Cardiac muscle cell (in vitro differentiated cells and primary cell): Measurements from ENCODE around the gene CD40LG. TPM values are rescaled to one million over a fixed set of nuclear protein-coding genes. Genes with fewer than 3 reads are reported as not detected.

Experiments used
- DNase-seq, 2 donors: peaks; one replicate each; pipeline versions ENCODE4 v3.0.0 to v3.0.0-alpha.2; 2010 to 2017; ENCODE audit warnings: low read depth in 1 of 2, low spot score in 1 of 2
- H3K27ac ChIP-seq: fragments of 200-600 bp; sonication (generic); 2 replicates; pipeline ENCODE4 v1.5.1; 2016
- H3K27me3 ChIP-seq: fragments of 200-600 bp; sonication (generic); 2 replicates; pipeline ENCODE4 v1.6.0; 2016; ENCODE audit warnings: control low read depth
- H3K36me3 ChIP-seq: fragments of 200-600 bp; sonication (generic); 2 replicates; pipeline ENCODE4 v1.5.1; 2016; ENCODE audit warnings: control low read depth
- H3K4me1 ChIP-seq: fragments of 200-600 bp; sonication (generic); 2 replicates; pipeline ENCODE4 v1.8.1; 2017; ENCODE audit warnings: low read depth, mild to moderate bottlenecking, mixed run types
- H3K4me3 ChIP-seq: fragments of 200-600 bp; sonication (generic); 2 replicates; pipeline ENCODE4 v1.5.1; 2016; ENCODE audit warnings: mild to moderate bottlenecking
- H3K9me3 ChIP-seq: fragments of 200-600 bp; sonication (generic); 2 replicates; pipeline ENCODE4 v1.5.1; 2017; ENCODE audit warnings: low read depth, mild to moderate bottlenecking, control low read depth
- CTCF ChIP-seq: IDR thresholded peaks from 2 replicates; pipeline ENCODE4 v1.5.1; 2012; ENCODE audit warnings: low read depth, mild to moderate bottlenecking, low read length
- polyA plus RNA-seq: library from polyadenylated mRNA; unstranded; fragments of >200 nt; fragmentation: Nextera tagmentation; extraction: Ambion mirVana; gene quantifications from 2 replicates; pipeline ENCODE4 v1.2.1, GENCODE V29; 2016
- total RNA-seq: library from RNA; depleted of rRNA; stranded (reverse); fragments of >200 nt; gene quantifications from 2 replicates; pipeline ENCODE4 v1.2.3, GENCODE V29; 2016

The CD40LG gene
- total and polyA plus RNA-seq, 2 experiments from 2014 or later, result not detected

- H3K9me3 ChIP-seq, result no peaks in the 10 kb centered on the region
- DNase-seq, result no peak
- H3K4me3 ChIP-seq, result no peak overlapping the region
- no peak for TF ChIP-seq CTCF
- H3K4me1 ChIP-seq, result no peaks in the 10 kb centered on the region
- no peaks in the 10 kb centered on the region for H3K36me3 ChIP-seq
- H3K27ac ChIP-seq, result no peak overlapping the region
- H3K27me3 ChIP-seq, result no peaks in the 10 kb centered on the region
Measured at GRCh38 chrX:136687457-136687856, 39.5 kb downstream of the CD40LG start.

DNA sequence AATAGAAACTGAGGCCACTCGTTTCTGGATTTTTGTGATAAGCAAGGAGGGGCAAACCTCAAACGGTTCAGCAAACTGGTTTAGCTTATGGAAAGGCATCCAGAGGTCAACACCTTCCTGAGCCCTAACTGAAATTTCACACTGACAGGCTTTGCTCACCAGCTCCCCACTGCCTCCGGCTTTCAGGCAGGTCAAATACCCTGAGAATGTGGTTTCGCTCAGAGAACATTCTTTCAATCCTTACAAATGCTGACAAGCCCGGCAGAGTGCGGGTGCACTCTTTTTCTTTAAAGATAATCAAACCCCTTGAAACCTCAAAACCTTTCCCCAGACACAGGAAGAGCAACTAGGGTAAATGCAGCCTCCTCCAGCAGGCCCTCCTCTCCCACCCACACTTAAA lies 41.5 kb downstream of the CD40LG start:
- no peaks in the 10 kb centered on the region for H3K27me3 ChIP-seq
- H3K36me3 ChIP-seq, result no peaks in the 10 kb centered on the region
- TF ChIP-seq CTCF, result no peak
- H3K9me3 ChIP-seq, result no peaks in the 10 kb centered on the region
- DNase-seq, result peak; percentile 28 to 72
- H3K4me3 ChIP-seq, result no peak overlapping the region
- H3K4me1 ChIP-seq, result no peaks in the 10 kb centered on the region
- peak overlapping the region; percentile 47 for H3K27ac ChIP-seq

- no peak for TF ChIP-seq CTCF
- H3K27me3 ChIP-seq, result no peaks in the 10 kb centered on the region
- H3K4me1 ChIP-seq, result no peaks in the 10 kb centered on the region
- H3K36me3 ChIP-seq, result no peaks in the 10 kb centered on the region
- no peak overlapping the region for H3K27ac ChIP-seq
- H3K4me3 ChIP-seq, result no peak overlapping the region
- DNase-seq, result no peak
- H3K9me3 ChIP-seq, result no peaks in the 10 kb centered on the region
Measured at GRCh38 chrX:136691028-136691809, 43.3 kb downstream of the CD40LG start.

- H3K27ac ChIP-seq, result no peak overlapping the region
- no peaks in the 10 kb centered on the region for H3K4me1 ChIP-seq
- no peaks in the 10 kb centered on the region for H3K9me3 ChIP-seq
- peak in 1 of 2 donors; percentile 21 for DNase-seq
- TF ChIP-seq CTCF, result no peak
- H3K4me3 ChIP-seq, result no peak overlapping the region
- no peaks in the 10 kb centered on the region for H3K27me3 ChIP-seq
- no peaks in the 10 kb centered on the region for H3K36me3 ChIP-seq
Measured at GRCh38 chrX:136692271-136692670, 44.3 kb downstream of the CD40LG start.

DNA sequence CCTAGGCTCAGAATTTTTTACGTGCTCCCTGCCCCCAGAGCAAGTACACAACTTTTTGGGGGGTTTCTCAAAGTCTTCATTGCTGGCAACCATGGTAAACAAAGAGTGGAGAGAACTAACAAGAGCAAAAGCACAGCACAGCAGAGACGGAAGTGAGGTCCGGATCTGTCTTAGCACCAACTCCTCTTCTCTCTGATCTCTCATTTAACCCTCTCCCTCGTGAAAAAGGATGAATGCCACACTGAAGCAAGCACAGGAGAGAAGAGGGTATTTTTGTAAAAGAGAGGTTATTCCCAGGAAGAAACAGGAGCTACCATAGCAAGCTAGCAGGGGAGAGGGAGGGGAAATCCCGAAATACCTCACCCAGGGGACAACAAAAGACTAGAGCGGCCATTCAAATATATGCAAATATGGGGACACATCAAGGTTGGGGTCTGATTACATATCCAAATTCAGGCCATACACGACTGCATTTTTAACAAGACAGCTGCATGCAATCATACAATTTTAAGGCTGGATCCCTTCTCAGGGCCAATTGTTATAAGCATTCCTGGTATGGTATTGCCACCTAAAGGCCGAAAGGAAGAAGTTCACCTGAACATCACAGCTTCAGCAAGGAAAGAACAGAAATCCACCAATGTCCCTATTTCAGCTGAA lies 46.6 kb downstream of the CD40LG start:
- peak; percentile 61 for TF ChIP-seq CTCF
- no peaks in the 10 kb centered on the region for H3K27me3 ChIP-seq

More for the DNA sequence above, 46.6 kb downstream of the CD40LG start:
- DNase-seq, result peak; percentile 55 to 71
- Histone ChIP-seq H3K4me1 (no peaks in the 10 kb centered on the region), H3K9me3 (no peaks in the 10 kb centered on the region), H3K36me3 (no peaks in the 10 kb centered on the region), H3K4me3 (no peak overlapping the region), H3K27ac (no peak overlapping the region)
